Fibroblast of pulmonary artery (primary cell): ENCODE data around the gene PXDC1.

Source experiments
- DNase-seq: peaks from one replicate; pipeline ENCODE4 v3.0.0-alpha.2; 2010; ENCODE audit warnings: low read depth
- H3K4me3 ChIP-seq: replicated peaks from 2 replicates; pipeline ENCODE4 v1.5.1; 2011; ENCODE audit warnings: low read depth, mild to moderate bottlenecking, control low read depth, low read length, moderate library complexity
- TF ChIP-seq, protein P1 (sequence below): IDR thresholded peaks from 2 replicates; pipeline ENCODE4 v1.5.1; 2011; ENCODE audit warnings: mild to moderate bottlenecking, control low read depth, low read length, inconsistent platforms; ENCODE audit errors: missing control alignments

Gene PXDC1

GRCh38 chr6:3739311-3739897 lies 12.1 kb downstream of the PXDC1 start:
- no peak for DNase-seq
- no peak overlapping the region for H3K4me3 ChIP-seq
- TF ChIP-seq, protein P1, sequence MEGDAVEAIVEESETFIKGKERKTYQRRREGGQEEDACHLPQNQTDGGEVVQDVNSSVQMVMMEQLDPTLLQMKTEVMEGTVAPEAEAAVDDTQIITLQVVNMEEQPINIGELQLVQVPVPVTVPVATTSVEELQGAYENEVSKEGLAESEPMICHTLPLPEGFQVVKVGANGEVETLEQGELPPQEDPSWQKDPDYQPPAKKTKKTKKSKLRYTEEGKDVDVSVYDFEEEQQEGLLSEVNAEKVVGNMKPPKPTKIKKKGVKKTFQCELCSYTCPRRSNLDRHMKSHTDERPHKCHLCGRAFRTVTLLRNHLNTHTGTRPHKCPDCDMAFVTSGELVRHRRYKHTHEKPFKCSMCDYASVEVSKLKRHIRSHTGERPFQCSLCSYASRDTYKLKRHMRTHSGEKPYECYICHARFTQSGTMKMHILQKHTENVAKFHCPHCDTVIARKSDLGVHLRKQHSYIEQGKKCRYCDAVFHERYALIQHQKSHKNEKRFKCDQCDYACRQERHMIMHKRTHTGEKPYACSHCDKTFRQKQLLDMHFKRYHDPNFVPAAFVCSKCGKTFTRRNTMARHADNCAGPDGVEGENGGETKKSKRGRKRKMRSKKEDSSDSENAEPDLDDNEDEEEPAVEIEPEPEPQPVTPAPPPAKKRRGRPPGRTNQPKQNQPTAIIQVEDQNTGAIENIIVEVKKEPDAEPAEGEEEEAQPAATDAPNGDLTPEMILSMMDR: no peak

DNA sequence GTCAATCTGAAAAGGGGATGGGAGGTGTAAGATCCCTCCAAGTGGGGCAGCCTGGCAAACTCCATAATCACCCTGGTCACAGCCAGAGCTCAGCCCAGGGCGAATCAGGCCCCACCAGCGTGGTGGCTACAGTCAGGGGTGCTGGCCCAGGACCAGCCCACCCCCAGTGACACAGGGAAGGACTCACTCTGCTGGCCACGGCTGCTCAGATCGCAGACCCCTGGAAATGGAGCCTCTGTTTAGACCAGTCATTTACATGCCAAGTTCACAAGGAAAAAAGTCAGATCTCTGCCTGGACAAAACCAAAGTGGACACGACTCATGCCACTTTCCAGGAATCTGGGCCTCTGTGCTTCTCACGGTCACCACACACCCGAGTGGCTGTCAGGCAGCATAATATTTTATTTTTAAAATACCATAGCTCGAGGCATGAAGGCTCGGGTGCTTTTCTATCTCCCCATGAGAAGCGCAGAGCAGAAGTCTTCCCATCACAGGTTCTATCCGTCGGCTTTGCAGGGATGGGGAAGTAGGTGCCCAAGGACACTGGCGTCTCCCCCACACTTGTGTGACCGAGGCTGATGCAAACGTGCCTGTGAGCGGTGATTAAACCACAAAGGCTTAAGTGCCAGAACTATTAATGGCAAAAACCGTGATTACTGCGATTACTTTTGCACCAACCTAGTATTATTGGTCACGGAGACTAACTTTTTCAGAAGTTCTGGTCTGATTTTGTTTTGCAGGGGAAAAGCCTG lies 13.0 kb downstream of the PXDC1 start:
- TF ChIP-seq, protein P1: no peak
- no peak for DNase-seq
- no peak overlapping the region for H3K4me3 ChIP-seq

DNA sequence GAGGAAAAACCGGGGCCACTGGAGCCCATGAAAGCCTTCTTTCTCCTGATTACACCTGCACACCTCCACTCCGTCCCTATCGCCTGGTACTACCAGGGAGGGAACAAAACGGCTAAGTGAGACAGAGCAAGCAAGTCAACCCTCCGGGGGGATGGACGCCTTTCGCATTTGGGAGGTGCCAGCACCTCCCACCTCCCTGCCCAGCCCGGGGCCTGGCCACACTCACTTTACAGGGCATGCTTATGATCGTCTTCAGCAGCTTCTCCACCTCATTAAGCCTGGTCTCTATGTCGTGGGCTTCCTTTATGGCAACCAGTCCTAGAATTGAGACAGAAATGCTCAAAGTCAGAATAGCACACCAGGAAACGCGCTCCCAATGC lies 13.7 kb downstream of the PXDC1 start:
- TF ChIP-seq, protein P1: no peak
- no peak for DNase-seq
- no peak overlapping the region for H3K4me3 ChIP-seq

GRCh38 chr6:3737149-3737830 lies 14.2 kb downstream of the PXDC1 start:
- no peak for DNase-seq
- H3K4me3 ChIP-seq: no peak overlapping the region
- TF ChIP-seq, protein P1: no peak

DNA sequence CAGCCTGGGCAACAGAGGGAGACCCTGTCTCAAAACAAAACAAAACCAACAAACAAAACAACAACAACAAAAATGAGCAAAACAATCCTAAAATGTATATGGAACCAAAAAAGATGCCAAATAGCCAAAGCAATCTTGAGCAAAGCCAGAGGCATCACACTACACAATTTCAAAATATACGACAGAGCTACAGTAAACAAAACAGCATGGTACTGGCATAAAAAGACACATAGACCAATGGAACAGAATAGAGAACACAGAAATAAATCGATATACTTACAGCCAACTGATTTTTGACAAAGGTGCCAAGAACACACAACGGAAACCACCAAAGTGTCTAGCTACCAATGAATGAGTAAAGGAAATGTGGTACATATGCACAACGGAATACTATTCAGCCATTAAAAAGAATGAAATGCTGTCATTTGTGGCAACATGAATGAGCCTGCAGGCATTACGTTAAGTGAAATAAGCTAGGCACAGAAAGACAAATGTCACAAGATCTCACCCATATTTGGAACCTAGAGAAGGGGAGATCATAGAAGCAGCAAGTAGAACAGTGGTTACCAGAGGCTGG lies 16.4 kb downstream of the PXDC1 start:
- TF ChIP-seq, protein P1: no peak
- no peak for DNase-seq
- no peak overlapping the region for H3K4me3 ChIP-seq

DNA sequence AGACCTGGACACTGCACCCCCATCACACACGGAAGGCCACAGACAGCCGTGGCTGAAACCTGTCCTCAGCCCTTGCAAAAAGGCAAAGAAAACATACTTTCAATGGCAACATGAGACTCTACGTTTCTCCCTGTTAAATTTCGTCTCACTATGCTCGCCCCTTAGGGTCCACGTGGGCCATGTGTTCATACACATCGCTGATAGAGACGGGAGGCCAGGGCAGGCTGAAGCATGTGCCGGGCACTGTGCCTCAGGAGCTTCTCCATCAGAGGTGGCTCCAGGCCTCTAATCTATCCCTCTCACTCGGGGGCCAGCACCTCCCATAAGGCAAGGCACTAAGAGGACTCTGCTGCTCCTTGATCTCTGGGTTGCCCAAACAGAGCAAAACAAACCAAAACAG lies 17.5 kb downstream of the PXDC1 start:
- DNase-seq: no peak
- TF ChIP-seq, protein P1: no peak
- no peak overlapping the region for H3K4me3 ChIP-seq
